ENCODE data around the gene PRKG1.

DNA sequence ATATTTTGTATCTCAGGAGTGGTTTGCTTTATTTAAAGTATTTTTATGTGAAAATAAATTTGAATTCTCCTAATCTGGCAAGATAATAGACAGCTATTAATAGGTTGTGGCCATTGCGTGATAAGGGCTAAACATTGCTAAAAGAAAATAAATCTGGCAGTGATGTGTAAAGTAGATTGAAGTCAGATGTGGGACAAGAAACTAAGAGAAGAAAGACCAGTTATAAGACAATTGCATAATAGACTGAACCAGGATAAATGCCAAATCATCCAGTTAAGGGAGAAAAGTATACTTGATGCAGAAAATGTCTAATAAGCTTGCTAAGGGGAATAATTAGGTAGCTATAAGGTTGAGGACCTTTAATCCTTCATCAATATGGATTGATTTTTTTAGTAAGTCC, 822.6 kb downstream of the PRKG1 start:
- TF ChIP-seq, protein P1, sequence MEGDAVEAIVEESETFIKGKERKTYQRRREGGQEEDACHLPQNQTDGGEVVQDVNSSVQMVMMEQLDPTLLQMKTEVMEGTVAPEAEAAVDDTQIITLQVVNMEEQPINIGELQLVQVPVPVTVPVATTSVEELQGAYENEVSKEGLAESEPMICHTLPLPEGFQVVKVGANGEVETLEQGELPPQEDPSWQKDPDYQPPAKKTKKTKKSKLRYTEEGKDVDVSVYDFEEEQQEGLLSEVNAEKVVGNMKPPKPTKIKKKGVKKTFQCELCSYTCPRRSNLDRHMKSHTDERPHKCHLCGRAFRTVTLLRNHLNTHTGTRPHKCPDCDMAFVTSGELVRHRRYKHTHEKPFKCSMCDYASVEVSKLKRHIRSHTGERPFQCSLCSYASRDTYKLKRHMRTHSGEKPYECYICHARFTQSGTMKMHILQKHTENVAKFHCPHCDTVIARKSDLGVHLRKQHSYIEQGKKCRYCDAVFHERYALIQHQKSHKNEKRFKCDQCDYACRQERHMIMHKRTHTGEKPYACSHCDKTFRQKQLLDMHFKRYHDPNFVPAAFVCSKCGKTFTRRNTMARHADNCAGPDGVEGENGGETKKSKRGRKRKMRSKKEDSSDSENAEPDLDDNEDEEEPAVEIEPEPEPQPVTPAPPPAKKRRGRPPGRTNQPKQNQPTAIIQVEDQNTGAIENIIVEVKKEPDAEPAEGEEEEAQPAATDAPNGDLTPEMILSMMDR (IDR thresholded peaks at IDR 0.05; ENCODE audit: insufficient read depth, low read length) = no peak
- TF ChIP-seq GABPA (IDR thresholded peaks at IDR 0.05; ENCODE audit: low read depth) (no peak), POLR2AphosphoS5 (IDR thresholded peaks at IDR 0.05; ENCODE audit: low read depth) (no peak)
- TF ChIP-seq, protein P2, sequence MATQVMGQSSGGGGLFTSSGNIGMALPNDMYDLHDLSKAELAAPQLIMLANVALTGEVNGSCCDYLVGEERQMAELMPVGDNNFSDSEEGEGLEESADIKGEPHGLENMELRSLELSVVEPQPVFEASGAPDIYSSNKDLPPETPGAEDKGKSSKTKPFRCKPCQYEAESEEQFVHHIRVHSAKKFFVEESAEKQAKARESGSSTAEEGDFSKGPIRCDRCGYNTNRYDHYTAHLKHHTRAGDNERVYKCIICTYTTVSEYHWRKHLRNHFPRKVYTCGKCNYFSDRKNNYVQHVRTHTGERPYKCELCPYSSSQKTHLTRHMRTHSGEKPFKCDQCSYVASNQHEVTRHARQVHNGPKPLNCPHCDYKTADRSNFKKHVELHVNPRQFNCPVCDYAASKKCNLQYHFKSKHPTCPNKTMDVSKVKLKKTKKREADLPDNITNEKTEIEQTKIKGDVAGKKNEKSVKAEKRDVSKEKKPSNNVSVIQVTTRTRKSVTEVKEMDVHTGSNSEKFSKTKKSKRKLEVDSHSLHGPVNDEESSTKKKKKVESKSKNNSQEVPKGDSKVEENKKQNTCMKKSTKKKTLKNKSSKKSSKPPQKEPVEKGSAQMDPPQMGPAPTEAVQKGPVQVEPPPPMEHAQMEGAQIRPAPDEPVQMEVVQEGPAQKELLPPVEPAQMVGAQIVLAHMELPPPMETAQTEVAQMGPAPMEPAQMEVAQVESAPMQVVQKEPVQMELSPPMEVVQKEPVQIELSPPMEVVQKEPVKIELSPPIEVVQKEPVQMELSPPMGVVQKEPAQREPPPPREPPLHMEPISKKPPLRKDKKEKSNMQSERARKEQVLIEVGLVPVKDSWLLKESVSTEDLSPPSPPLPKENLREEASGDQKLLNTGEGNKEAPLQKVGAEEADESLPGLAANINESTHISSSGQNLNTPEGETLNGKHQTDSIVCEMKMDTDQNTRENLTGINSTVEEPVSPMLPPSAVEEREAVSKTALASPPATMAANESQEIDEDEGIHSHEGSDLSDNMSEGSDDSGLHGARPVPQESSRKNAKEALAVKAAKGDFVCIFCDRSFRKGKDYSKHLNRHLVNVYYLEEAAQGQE (IDR thresholded peaks at IDR 0.05; ENCODE audit: insufficient replicate concordance, low read depth) = no peak

All from HL-60 (cell line).